BJ (cell line): Measurements from ENCODE around the gene HECW1. TPM values are rescaled to one million over a fixed set of nuclear protein-coding genes. Genes with fewer than 3 reads are reported as not detected.

Source experiments
- CTCF ChIA-PET: fragments of 350-600 bp; formaldehyde crosslinking; extraction: SDS; loops from one replicate; lab custom pipeline; 2021; ENCODE audit warnings: antibody characterized with exemption, inconsistent platforms; lab: Yijun Ruan, JAX
- POLR2A ChIA-PET: fragments of 300-600 bp; sonication (Branson Sonifier 250); formaldehyde crosslinking; extraction: SDS; loops from one replicate; lab custom pipeline; 2021; ENCODE audit warnings: antibody characterized with exemption; lab: Charles Lee
- DNase-seq: peaks from one replicate; pipeline ENCODE4 v3.0.0-alpha.2; 2011; ENCODE audit warnings: low read depth
- H3K27me3 ChIP-seq: 2 replicates; pipeline ENCODE4 v1.6.0; 2011; ENCODE audit warnings: low read length; ENCODE audit not compliant: control insufficient read depth, insufficient read depth
- H3K36me3 ChIP-seq: 2 replicates; pipeline ENCODE4 v1.5.1; 2011; ENCODE audit warnings: low read length; ENCODE audit not compliant: control insufficient read depth, insufficient read depth
- H3K4me3 ChIP-seq: 2 replicates; pipeline ENCODE4 v1.5.1; 2011; ENCODE audit warnings: low read depth, mild to moderate bottlenecking, control low read depth, low read length
- polyA plus RNA-seq: library from polyadenylated mRNA; depleted of rRNA; stranded (reverse); fragments of >200 nt; gene quantifications from 2 replicates; pipeline ENCODE4 v1.2.3, GENCODE V29; 2011
- TF ChIP-seq, protein P1 (sequence below): IDR thresholded peaks from 2 replicates; pipeline ENCODE4 v1.5.1; 2011; ENCODE audit warnings: low read depth, mild to moderate bottlenecking, control low read depth, inconsistent platforms, low read length, moderate library complexity; ENCODE audit not compliant: insufficient read depth

HECW1 gene
- polyA plus RNA-seq, 1 experiment, result 2.9 TPM

DNA sequence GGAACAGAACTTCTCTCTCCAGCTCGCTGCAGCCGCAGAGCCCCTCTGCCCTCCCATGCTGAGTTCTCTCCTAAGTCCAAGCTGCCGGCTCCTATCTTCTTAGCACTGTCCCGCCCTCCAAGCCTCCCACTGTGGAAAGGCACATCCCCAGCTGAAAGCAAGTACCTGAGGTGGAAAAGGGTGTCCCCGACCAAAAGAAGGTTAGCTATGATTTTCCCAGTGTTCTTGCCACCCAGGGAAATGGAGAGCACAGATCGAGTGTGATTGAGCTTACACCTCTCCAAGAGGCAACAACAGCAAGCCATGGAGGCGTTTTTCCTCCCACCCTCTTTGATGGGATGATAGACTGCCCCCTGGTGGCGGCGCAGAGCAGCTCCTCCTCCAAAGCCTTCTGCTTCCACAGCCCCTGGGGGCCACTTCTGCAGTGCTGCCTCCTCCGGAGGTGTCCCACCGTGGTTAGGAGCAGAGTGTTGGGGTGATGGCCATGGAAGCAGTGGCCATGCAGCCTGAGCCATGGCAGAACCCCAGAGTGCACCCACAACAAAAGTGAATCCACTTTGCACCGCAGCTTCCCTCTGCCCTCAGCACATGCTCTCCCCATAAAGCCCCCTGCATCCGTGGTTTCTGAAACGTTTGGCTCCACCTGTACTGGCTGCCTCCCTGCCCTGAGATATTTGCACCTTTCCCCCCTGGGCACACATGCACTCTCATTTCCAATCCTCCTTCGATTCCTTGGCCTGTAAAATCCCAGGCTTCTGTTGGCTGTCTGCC is 327.4 kb downstream of the HECW1 start:
- no peak for DNase-seq
- Histone ChIP-seq H3K36me3 (no peaks in the 10 kb centered on the region), H3K4me3 (no peak overlapping the region), H3K27me3 (no peaks in the 10 kb centered on the region)
- POLR2A ChIA-PET, result no interaction called here
- CTCF ChIA-PET, result interaction anchor here (0.7 to 3.6 kb wide), 18 partner anchors 10 to 494 kb away, joined by 3 to 22 read pairs (median 3); partner anchors contain the start of gene STK17A
- TF ChIP-seq, protein P1, sequence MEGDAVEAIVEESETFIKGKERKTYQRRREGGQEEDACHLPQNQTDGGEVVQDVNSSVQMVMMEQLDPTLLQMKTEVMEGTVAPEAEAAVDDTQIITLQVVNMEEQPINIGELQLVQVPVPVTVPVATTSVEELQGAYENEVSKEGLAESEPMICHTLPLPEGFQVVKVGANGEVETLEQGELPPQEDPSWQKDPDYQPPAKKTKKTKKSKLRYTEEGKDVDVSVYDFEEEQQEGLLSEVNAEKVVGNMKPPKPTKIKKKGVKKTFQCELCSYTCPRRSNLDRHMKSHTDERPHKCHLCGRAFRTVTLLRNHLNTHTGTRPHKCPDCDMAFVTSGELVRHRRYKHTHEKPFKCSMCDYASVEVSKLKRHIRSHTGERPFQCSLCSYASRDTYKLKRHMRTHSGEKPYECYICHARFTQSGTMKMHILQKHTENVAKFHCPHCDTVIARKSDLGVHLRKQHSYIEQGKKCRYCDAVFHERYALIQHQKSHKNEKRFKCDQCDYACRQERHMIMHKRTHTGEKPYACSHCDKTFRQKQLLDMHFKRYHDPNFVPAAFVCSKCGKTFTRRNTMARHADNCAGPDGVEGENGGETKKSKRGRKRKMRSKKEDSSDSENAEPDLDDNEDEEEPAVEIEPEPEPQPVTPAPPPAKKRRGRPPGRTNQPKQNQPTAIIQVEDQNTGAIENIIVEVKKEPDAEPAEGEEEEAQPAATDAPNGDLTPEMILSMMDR, result peak; percentile 81

DNA sequence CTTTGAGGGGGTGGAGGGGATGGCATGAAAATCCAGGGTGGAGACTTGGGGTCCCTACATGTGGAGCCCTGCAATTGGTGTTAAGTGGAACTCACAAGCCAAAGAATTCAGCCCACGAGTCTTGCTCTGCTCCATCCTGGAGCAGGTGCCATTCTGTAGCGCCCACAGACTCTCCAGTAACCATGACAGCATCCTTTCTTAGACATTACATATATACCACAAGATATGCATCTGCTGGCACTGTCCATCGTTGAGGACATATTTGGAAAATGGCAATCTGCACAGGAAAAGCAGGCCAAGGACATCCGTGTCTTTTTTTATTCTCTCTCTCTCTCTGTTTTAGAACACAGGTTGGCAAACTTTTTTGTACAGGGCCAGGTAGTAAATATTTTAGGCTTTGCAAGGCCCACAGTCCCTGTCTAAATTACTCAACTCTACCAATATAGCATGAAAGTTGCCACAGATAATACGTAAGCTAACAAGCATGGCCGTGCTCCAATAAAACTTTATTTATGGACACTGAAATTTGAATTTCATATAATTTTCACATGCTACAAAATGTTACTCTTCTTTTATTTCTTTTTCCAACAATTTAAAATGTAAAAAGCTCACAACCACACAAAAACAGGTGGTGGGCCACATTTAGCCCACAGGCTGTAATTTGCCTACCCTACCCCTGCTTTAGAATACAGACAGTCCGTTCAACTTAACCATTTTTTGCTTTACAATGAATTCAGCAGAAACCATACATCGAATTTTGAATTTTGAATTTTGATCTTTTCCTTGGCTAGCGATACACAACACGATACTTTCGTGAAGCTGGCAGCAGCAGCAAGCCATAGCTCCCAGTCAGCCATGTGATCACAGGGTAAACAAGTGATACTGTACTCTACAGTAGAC is 329.0 kb downstream of the HECW1 start:
- CTCF ChIA-PET, result interaction anchor here (0.6 to 3.6 kb wide), 8 partner anchors 8 to 501 kb away, joined by 3 to 22 read pairs (median 3); no protein-coding TSS in a partner anchor
- H3K4me3 ChIP-seq, result no peak overlapping the region
- DNase-seq, result no peak
- H3K36me3 ChIP-seq, result no peaks in the 10 kb centered on the region
- TF ChIP-seq, protein P1, result no peak
- POLR2A ChIA-PET, result no interaction called here
- no peaks in the 10 kb centered on the region for H3K27me3 ChIP-seq

DNA sequence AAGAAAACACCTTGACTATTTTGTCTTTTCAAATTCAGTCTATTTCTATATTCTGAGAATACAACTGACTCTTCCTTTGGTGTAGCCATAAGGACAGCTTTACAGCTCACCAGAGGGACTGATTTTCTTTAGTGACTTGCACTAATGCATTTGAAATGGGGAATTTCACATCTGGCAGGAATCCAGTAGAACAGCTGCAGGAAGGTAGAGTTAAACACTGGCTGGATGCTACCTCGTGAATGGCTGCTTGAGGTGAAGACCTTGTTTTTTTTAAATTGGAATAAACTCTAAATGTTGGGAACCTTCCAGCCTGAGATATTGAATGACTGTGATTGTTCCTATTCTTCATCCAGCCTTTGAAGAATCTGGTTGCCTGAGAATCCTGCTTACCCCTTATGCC is 330.9 kb downstream of the HECW1 start:
- DNase-seq, result no peak
- POLR2A ChIA-PET, result no interaction called here
- H3K27me3 ChIP-seq, result no peaks in the 10 kb centered on the region
- no peak overlapping the region for H3K4me3 ChIP-seq
- TF ChIP-seq, protein P1, result no peak
- CTCF ChIA-PET, result no interaction called here
- H3K36me3 ChIP-seq, result no peaks in the 10 kb centered on the region

DNA sequence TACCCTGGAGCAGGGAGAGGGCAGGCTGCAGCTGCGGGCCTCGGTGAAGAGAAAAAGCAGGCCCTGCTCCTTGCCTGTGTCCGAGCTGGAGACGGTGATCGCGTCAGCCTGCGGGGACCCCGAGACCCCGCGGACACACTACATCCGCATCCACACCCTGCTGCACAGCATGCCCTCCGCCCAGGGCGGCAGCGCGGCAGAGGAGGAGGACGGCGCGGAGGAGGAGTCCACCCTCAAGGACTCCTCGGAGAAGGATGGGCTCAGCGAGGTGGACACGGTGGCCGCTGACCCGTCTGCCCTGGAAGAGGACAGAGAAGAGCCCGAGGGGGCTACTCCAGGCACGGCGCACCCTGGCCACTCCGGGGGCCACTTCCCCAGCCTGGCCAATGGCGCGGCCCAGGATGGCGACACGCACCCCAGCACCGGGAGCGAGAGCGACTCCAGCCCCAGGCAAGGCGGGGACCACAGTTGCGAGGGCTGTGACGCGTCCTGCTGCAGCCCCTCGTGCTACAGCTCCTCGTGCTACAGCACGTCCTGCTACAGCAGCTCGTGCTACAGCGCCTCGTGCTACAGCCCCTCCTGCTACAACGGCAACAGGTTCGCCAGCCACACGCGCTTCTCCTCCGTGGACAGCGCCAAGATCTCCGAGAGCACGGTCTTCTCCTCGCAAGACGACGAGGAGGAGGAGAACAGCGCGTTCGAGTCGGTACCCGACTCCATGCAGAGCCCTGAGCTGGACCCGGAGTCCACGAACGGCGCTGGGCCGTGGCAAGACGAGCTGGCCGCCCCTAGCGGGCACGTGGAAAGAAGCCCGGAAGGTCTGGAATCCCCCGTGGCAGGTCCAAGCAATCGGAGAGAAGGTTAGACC is 332.5 kb downstream of the HECW1 start:
- TF ChIP-seq, protein P1, result no peak
- Histone ChIP-seq H3K27me3 (no peaks in the 10 kb centered on the region), H3K4me3 (no peak overlapping the region), H3K36me3 (no peaks in the 10 kb centered on the region)
- ChIA-PET POLR2A (no interaction called here), CTCF (interaction anchor here (0.7 kb wide), 2 partner anchors 10 to 393 kb away, joined by 3 to 4 read pairs; no protein-coding TSS in a partner anchor)
- no peak for DNase-seq
